HFF-Myc (cell line): ENCODE measurements around the gene EXOC4.

Source experiments
- DNase-seq: peaks from one replicate; pipeline ENCODE4 v3.0.0-alpha.2; 2011; ENCODE audit warnings: low read depth; ENCODE audit errors: extremely low read depth
- H3K4me3 ChIP-seq: replicated peaks from 2 replicates; pipeline ENCODE4 v1.5.1; 2011; ENCODE audit warnings: low read depth, mild to moderate bottlenecking, control low read depth, low read length
- TF ChIP-seq, protein P1 (sequence below): IDR thresholded peaks from 2 replicates; pipeline ENCODE4 v1.5.1; 2012; ENCODE audit warnings: mild to moderate bottlenecking, low read depth, low read length, control low read depth; ENCODE audit errors: missing control alignments

Gene EXOC4

DNA sequence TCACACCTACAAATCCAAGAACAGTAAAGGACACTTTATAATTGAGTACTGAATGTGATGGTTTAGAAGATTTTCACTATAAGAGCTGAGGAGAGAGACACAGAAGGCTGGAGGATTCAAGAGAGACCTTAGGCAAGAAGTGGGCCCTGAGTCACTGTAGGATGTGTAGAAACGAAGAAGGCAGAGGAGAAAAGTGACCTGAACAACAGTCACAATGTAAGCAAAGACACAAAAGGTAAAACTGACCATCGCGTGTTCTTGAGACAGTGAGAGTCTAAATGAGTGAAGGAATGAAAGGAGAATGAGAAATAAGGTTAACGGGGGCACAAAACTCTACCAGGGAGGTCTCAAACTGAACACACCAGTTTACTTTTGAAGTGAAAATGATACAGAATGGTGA lies 576.0 kb downstream of the EXOC4 start:
- DNase-seq, result no peak
- H3K4me3 ChIP-seq, result no peak overlapping the region
- TF ChIP-seq, protein P1, sequence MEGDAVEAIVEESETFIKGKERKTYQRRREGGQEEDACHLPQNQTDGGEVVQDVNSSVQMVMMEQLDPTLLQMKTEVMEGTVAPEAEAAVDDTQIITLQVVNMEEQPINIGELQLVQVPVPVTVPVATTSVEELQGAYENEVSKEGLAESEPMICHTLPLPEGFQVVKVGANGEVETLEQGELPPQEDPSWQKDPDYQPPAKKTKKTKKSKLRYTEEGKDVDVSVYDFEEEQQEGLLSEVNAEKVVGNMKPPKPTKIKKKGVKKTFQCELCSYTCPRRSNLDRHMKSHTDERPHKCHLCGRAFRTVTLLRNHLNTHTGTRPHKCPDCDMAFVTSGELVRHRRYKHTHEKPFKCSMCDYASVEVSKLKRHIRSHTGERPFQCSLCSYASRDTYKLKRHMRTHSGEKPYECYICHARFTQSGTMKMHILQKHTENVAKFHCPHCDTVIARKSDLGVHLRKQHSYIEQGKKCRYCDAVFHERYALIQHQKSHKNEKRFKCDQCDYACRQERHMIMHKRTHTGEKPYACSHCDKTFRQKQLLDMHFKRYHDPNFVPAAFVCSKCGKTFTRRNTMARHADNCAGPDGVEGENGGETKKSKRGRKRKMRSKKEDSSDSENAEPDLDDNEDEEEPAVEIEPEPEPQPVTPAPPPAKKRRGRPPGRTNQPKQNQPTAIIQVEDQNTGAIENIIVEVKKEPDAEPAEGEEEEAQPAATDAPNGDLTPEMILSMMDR, result no peak

DNA sequence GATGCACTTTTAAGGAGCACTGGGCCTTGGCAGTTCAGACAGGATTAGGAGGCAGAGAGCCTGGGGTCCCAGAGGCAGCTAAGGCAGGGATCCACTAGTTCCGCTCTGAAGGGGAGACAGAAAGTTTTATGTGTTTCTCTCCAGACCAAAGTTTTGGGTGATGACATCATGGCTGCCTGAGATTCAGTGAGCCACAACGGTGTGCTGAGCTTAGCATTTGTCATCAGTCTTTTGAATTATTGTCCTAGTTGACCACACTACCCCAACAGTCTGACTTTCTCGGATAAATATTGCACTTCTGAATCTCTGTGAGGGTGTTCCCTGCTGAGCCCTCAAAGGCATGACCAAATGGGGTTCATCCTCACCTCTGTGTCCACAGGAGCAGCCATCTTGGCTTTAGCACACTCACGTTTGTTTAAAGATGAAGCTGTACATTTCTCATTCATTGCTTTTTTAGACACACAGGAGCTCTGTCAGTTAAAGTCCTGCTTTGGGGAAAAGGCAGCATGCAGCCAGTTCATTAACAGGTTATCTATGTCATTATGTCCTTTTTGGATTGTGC lies 576.5 kb downstream of the EXOC4 start:
- no peak overlapping the region for H3K4me3 ChIP-seq
- TF ChIP-seq, protein P1, result no peak
- DNase-seq, result no peak

DNA sequence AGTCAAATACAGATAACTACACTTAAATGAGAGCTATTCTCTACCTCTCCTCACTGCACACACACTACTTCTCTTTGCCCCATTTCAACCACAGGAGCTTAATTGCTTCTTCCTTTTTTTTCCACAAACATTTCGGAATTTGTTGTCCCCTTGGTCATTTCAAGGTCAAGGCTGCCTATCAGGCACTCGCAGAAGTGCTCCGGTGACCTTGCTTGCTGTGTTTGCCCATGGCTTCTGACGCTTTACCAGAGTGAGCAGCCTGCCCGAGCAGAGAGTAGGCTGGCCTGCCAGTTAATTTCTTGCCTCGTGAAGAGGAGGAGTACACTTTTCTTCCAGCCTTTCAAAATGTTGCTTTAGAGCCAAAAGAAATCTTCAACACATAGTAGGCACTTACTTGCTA lies 577.2 kb downstream of the EXOC4 start:
- no peak for DNase-seq
- TF ChIP-seq, protein P1, result no peak
- no peak overlapping the region for H3K4me3 ChIP-seq

DNA sequence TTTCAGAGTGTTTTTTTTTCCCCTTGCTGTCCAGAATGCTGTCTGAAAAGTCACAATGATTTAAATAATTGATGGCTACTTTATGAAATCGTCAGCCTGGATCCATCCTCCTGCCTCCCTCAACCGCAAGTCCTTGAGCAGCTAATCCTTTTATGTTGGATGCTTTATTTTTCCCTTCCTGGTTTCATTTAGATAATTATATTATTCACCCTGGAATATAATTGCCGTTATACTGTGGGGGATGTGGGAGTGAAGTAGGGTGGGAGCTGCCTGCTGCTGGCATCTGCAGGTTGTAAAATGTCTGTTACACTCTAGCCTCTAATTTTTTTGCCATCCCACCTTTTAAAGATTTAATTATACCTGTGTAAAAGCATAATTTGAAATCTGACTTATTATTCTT lies 583.8 kb downstream of the EXOC4 start:
- DNase-seq, result no peak
- no peak overlapping the region for H3K4me3 ChIP-seq
- TF ChIP-seq, protein P1, result no peak

DNA sequence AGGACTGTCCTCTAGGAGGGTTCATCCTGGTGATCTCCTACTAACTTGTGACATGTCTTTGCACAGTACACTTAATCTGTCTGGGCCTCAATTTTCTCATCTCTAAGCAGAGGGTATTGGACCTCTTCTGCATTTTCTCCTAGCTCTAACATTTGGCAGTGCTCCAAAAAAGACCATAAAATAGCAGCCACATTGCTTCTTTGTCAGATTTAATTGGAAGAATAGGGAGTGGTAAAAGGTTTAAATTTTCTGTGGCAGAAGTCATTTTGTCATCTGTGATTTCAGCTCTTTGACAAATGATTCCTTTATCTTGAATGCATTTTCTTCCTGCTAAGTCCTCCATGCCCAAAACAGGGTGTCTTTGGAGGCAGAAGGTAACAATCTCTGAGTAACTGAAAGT lies 584.3 kb downstream of the EXOC4 start:
- TF ChIP-seq, protein P1, result no peak
- H3K4me3 ChIP-seq, result no peak overlapping the region
- DNase-seq, result no peak

DNA sequence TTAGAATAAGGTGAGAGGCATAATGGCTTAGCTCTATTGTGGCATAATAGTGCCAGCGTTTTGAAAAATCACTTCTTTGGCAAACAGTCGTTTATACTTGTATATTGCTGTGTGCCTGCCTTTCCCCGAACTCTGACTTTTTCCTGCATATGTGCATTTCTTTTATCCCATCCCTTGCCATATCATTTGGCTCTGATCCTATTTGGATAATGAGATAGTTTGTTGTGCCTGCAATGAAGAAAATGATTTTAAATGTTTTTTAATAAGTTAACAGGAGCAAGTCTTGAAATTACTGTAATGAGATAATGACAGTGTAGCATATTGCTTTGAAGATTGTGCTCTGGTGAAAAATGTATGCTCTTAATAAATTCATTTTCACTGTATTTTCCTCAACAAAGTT lies 586.2 kb downstream of the EXOC4 start:
- no peak for DNase-seq
- no peak overlapping the region for H3K4me3 ChIP-seq
- TF ChIP-seq, protein P1, result no peak

DNA sequence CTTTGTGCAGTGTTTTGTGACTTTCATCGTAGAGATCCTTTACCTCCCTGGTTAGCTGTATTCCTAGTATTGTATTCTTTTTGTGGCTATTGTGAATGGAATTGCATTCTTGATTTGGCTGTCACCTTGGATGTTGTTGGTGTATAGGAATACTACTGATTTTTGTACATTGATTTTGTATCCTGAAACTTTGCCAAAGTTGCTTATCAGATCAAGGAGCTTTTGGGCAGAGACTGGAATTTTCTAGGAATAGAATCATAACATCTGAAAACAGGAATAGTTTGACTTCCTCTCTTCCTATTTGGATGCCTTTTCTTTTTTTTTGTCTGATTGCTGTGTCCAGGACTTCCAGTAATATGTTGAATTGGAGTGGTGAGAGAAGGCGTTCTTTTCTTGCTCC lies 590.5 kb downstream of the EXOC4 start:
- no peak for DNase-seq
- H3K4me3 ChIP-seq, result no peak overlapping the region
- TF ChIP-seq, protein P1, result no peak
